Erythroblast (primary cell): ENCODE data around the gene MCUB.

Experiments used
- GATA1 ChIP-seq: IDR thresholded peaks from 2 replicates; pipeline ENCODE4 v1.6.1; 2011; ENCODE audit warnings: low read depth, mild to moderate bottlenecking, control low read depth, low read length, moderate library complexity
- POLR2A ChIP-seq: IDR thresholded peaks from 2 replicates; pipeline ENCODE4 v1.6.1; 2011; ENCODE audit warnings: mild to moderate bottlenecking, low read length

- no peak for TF ChIP-seq POLR2A
- TF ChIP-seq GATA1 = no peak
These were observed 54.4 kb downstream of the MCUB start for GRCh38 chr4:109614466-109614865.
